Activated CD8-positive, alpha-beta memory T cell treated with anti-CD3 and anti-CD28 coated beads for 1 hour (primary cell): ENCODE data around the gene MET.
"Not testable (repeated sequence)": the region's sequence is repeated elsewhere in the genome, so short reads cannot be mapped to it uniquely, and the experiment has no call there.

Source experiments
- DNase-seq, 2 donors: peaks; one replicate each; pipeline ENCODE4 v3.0.0-alpha.2; 2020; ENCODE audit warnings: low read depth in 1 of 2; ENCODE audit errors: extremely low read depth in 1 of 2

MET gene

GRCh38 chr7:116805100-116805544 is 133.1 kb downstream of the MET start:
- no peak for DNase-seq

- DNase-seq = no peak
Measured at GRCh38 chr7:116806046-116806944, 134.3 kb downstream of the MET start.

- no peak for DNase-seq
Measured at GRCh38 chr7:116807011-116807560, 135.1 kb downstream of the MET start.

- no peak for DNase-seq
Measured at GRCh38 chr7:116809636-116810266, 137.8 kb downstream of the MET start.

GRCh38 chr7:116810267-116811116 is 138.5 kb downstream of the MET start:
- no peak for DNase-seq

GRCh38 chr7:116811768-116812167 is 139.8 kb downstream of the MET start:
- no peak for DNase-seq

- DNase-seq = no peak
Measured at GRCh38 chr7:116812860-116813259, 140.9 kb downstream of the MET start.

- DNase-seq = not testable (repeated sequence)
Measured at GRCh38 chr7:116813371-116813770, 141.4 kb downstream of the MET start.

- DNase-seq = no peak
Measured at GRCh38 chr7:116815041-116815440, 143.0 kb downstream of the MET start.

GRCh38 chr7:116820149-116820548 is 148.2 kb downstream of the MET start:
- no peak for DNase-seq

- DNase-seq = not testable (repeated sequence)
Measured at GRCh38 chr7:116821647-116822046, 149.7 kb downstream of the MET start.

- DNase-seq = no peak
Measured at GRCh38 chr7:116824449-116824848, 152.5 kb downstream of the MET start.

- no peak for DNase-seq
Measured at GRCh38 chr7:116828281-116828680, 156.3 kb downstream of the MET start.

GRCh38 chr7:116829041-116829440 is 157.0 kb downstream of the MET start:
- DNase-seq = no peak

- no peak for DNase-seq
Measured at GRCh38 chr7:116829493-116829892, 157.5 kb downstream of the MET start.

GRCh38 chr7:116832692-116833091 is 160.7 kb downstream of the MET start:
- no peak for DNase-seq

- no peak for DNase-seq
Measured at GRCh38 chr7:116834815-116835504, 163.0 kb downstream of the MET start.

GRCh38 chr7:116836048-116836447 is 164.1 kb downstream of the MET start:
- no peak for DNase-seq

- no peak for DNase-seq
Measured at GRCh38 chr7:116836911-116837310, 164.9 kb downstream of the MET start.

GRCh38 chr7:116837586-116837985 is 165.6 kb downstream of the MET start:
- DNase-seq = no peak
